GM12892 (cell line): ENCODE results near the gene DNAJC25.
A peak's percentile ranks its signal among the peaks of the same experiment; 100 is the strongest.

Experiments used
- DNase-seq: peaks from one replicate; pipeline ENCODE4 v3.0.0; 2011; ENCODE audit not compliant: insufficient read length
- FAIRE-seq: peaks from 2 replicates; lab custom pipeline; 2011; peaks lifted over from hg19 to GRCh38; lab: Jason Lieb, UNC
- POLR2A ChIP-seq: IDR thresholded peaks from 2 replicates; pipeline ENCODE4 v1.6.1; 2011; ENCODE audit warnings: low read depth, low read length, control low read depth
- POLR2AphosphoS5 ChIP-seq: IDR thresholded peaks from 2 replicates; pipeline ENCODE4 v1.6.1; 2011; ENCODE audit warnings: low read depth, low read length, control low read depth
- TAF1 ChIP-seq: IDR thresholded peaks from 2 replicates; pipeline ENCODE4 v1.6.1; 2011; ENCODE audit warnings: low read depth, mild to moderate bottlenecking, control low read depth, low read length, borderline replicate concordance

DNAJC25 gene

DNA sequence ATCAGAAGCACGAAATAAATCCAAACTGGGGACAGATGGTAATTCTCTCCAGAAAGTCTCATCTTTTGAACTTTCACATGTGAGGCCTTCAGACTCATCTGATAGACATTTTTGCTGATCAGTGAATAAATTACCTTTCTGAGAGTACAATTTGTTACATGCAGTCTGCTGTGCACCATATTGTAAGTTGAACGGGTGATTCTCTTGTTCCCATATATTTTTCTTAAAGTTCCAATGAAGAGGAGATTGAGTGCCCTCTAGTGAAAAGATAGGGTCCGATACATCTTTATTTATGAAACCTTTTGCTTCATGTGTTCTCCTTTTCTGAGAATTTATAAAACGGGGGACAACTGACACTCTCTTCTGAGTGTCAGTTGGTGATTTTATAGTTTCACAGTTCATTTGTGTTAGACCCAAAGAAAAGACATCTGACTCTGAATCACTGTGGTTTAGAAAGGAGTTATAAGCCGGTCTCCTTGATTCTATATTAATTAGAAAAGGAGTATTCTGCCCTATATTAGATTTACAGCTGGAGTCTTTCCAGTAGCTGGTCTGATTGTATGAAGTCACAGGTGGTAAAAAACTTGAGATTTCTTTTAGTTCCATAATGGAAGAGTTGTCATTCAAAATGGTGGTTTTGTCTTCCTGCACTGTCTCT is 60.7 kb downstream of the DNAJC25 start:
- DNase-seq: no peak

DNA sequence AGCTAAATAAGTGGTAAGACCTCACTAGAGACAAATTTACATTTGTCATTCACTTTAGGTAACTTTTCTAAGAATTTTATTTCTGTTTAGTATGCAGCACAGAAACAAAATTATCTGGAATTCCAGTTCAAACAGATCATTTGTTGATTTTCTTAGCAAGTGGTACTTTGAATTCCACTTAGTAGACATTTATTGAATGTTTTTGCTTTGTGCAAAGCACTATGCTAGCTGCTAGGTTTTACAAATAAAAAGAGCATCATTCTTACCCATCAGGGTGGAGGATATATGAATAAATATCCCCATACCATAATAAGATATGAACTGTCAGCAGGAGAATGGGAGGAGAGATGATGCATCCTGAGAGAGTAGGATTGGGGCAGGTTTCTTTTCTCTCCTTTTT is 65.7 kb downstream of the DNAJC25 start:
- TF ChIP-seq POLR2A (no peak), POLR2AphosphoS5 (no peak), TAF1 (no peak)
- no peak for FAIRE-seq
- DNase-seq: no peak

More for the DNA sequence above, 60.7 kb downstream of the DNAJC25 start:
- FAIRE-seq: peak; percentile 53
- TF ChIP-seq POLR2AphosphoS5 (no peak), TAF1 (no peak), POLR2A (no peak)

GRCh38 chr9:111700776-111701175 is 69.6 kb downstream of the DNAJC25 start:
- TF ChIP-seq POLR2A (no peak), POLR2AphosphoS5 (no peak), TAF1 (no peak)
- no peak for FAIRE-seq
- DNase-seq: no peak
